ENCODE data around the gene C14orf119.

C14orf119 gene

DNA sequence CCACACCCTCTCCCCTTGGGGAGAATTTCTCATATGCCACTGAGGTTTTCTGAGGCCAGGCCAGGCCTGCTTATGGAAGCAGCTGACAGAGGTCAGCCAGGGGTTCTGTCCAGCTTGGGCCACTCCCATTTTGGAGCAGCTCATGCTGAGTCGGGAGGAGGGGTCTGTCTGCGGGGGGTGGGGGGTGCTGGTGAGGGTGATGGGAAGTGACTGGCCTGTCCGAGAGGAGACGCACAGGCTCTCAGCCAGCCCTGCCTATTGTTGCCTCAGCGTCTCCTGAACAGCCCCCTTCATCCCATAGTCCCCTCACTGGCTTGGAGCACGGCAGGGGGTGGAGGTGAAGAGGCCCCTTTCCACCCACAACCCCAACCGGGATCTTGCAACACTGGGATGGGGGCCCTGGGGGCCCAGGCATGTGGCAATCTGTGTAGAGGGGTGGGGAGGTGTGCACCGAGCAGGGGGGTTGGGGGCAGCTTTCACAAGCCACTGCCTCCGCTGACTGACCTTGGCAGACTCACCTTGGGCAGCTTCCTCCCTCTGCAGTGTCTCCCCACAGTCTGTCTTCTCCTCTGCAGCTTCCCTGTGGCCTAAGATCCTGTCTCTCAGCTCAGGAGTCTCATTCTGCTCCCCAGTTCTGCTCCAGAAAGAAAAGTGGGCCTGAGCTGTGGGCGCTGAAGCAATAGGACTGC, 18.3 kb downstream of the C14orf119 start:
- CTCF ChIA-PET, result interaction anchor here (0.7 to 1.3 kb wide), 3 partner anchors 45 to 57 kb away, joined by 3 to 5 read pairs (median 3); no protein-coding TSS in a partner anchor
- DNase-seq (ENCODE audit: low spot score), result no peak
- TF ChIP-seq, protein P1, sequence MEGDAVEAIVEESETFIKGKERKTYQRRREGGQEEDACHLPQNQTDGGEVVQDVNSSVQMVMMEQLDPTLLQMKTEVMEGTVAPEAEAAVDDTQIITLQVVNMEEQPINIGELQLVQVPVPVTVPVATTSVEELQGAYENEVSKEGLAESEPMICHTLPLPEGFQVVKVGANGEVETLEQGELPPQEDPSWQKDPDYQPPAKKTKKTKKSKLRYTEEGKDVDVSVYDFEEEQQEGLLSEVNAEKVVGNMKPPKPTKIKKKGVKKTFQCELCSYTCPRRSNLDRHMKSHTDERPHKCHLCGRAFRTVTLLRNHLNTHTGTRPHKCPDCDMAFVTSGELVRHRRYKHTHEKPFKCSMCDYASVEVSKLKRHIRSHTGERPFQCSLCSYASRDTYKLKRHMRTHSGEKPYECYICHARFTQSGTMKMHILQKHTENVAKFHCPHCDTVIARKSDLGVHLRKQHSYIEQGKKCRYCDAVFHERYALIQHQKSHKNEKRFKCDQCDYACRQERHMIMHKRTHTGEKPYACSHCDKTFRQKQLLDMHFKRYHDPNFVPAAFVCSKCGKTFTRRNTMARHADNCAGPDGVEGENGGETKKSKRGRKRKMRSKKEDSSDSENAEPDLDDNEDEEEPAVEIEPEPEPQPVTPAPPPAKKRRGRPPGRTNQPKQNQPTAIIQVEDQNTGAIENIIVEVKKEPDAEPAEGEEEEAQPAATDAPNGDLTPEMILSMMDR (conservative IDR thresholded peaks at IDR 0.05; ENCODE audit: low read depth), result no peak
- peak overlapping the region; percentile 3; the same call in 1 of the 2 replicates for H3K27ac ChIP-seq
- POLR2A ChIA-PET (ENCODE audit: low non-redundant PET), result no interaction called here

DNA sequence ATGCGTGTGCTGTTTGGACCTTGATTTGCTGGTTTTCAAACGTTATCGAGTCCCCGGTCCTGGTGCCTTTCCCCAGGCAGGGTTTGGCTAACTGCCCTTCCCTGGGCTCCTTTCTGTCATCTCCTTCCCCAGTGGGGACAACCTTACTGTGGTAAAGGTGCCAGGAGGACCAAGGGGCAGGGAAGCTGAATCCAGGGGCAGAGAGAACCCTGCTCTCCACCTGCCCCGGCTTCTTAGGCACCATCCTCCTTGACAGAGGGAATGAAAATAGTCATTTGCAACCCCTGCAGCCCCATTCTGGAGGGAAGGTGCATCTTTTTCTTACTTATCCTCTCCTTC, 18.8 kb downstream of the C14orf119 start:
- POLR2A ChIA-PET (ENCODE audit: low non-redundant PET), result no interaction called here
- CTCF ChIA-PET, result no interaction called here
- TF ChIP-seq, protein P1 (conservative IDR thresholded peaks at IDR 0.05; ENCODE audit: low read depth), result no peak
- DNase-seq (ENCODE audit: low spot score), result no peak
- H3K27ac ChIP-seq, result peak overlapping the region; percentile 3; the same call in 1 of the 2 replicates

DNA sequence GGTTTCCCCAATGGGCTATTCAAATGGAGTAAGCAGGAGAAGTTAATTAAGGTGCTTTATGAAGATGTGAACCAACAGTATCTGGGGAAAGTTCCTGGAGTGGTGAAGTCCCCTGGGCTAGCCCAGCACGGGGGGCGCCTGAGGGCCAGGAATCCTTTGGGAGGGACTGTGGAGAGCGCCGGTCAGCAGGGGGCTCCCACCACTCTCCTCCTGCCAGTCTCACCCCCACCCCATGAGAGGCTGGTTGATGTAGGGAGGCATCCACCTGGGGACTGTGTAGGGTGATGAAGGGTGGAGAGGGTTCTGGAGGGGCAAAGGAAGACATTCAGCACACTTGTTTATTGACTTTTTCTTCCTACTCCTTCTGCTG, 19.3 kb downstream of the C14orf119 start:
- H3K27ac ChIP-seq, result peak overlapping the region; percentile 76
- TF ChIP-seq, protein P1 (conservative IDR thresholded peaks at IDR 0.05; ENCODE audit: low read depth), result no peak
- ChIA-PET POLR2A (ENCODE audit: low non-redundant PET) (no interaction called here), CTCF (no interaction called here)
- DNase-seq (ENCODE audit: low spot score), result no peak

- TF ChIP-seq, protein P1 (conservative IDR thresholded peaks at IDR 0.05; ENCODE audit: low read depth), result no peak
- CTCF ChIA-PET, result interaction anchor here (0.6 to 1.0 kb wide), 2 partner anchors 38 to 45 kb away, joined by 4 read pairs; no protein-coding TSS in a partner anchor
- peak overlapping the region; percentile 76 for H3K27ac ChIP-seq
- peak; percentile 94 for DNase-seq (ENCODE audit: low spot score)
- POLR2A ChIA-PET (ENCODE audit: low non-redundant PET), result no interaction called here
Observed at GRCh38 chr14:23115039-23115731, 19.9 kb downstream of the C14orf119 start.

DNA sequence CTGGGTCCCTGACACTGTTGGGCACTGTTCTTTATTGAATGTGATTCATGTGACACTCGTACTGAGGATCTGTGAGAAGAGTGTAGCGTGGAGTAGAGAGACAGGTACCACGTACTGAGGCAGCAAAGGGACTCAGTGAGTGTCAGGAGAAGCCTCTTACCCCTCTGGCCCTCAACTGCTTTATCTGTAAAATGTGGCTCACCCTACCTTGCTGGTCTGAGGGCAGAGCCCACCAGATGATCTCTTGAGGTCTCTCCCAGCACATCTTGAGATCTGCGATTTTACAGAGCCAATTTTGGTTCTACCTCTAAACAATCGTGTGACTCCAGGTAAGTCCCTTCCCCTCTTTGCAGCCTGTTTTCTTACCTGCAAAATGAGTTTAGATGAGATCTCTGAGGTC, 20.6 kb downstream of the C14orf119 start:
- peak overlapping the region; percentile 76; the same call in 1 of the 2 replicates for H3K27ac ChIP-seq
- TF ChIP-seq, protein P1 (conservative IDR thresholded peaks at IDR 0.05; ENCODE audit: low read depth), result no peak
- ChIA-PET POLR2A (ENCODE audit: low non-redundant PET) (no interaction called here), CTCF (interaction anchor here (0.8 to 1.0 kb wide), 2 partner anchors 38 to 71 kb away, joined by 4 read pairs; no protein-coding TSS in a partner anchor)
- no peak for DNase-seq (ENCODE audit: low spot score)

DNA sequence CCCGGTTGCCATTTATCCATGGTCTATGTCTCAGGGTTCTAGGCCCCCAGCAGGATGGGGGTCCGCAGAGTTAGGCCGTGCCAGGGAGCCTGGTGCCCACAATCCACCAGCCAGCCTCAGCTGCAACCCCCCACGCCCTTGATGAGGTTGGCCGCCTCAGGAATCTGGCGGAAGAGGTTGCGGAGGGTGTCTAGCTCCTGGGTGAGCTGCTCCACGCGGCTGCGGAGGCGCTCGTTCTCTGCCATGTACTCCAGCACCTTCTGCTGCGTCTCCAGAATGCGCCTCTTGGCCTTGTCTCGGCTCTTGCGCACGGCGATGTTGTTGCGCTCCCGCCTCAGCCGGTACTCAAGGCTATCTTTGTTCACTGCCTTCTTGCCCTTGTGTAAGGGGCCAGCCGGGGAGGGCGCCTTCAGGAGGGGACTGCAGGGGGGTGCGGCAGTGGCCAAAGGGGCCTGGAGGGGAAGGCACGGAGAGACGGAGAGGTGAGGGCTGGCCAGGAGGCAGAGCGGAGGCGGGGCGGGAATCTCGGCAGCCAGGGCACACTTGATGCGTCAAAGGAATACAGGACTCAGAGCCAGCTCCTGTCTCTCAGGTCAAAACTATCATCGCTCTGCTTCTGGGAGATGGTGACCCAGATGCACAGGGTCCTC, 22.2 kb downstream of the C14orf119 start:
- CTCF ChIA-PET, result no interaction called here
- no peak for DNase-seq (ENCODE audit: low spot score)
- TF ChIP-seq, protein P1 (conservative IDR thresholded peaks at IDR 0.05; ENCODE audit: low read depth), result no peak
- POLR2A ChIA-PET (ENCODE audit: low non-redundant PET), result no interaction called here
- H3K27ac ChIP-seq, result no peak overlapping the region
